SW 1271 (cell line): ENCODE data around the gene GLE1.

Source experiments
- DNase-seq, 2 experiments: peaks; one replicate each; lab custom pipeline; 2025; lab: John Stamatoyannopoulos, UW

Gene GLE1

GRCh38 chr9:128504485-128505413 lies at the start of gene GLE1:
GLE1 (plus strand) TSS chr9:128504719; CDS start chr9:128504806, 87 bp downstream.
- DNase-seq: peak; percentile 74 to 90

DNA sequence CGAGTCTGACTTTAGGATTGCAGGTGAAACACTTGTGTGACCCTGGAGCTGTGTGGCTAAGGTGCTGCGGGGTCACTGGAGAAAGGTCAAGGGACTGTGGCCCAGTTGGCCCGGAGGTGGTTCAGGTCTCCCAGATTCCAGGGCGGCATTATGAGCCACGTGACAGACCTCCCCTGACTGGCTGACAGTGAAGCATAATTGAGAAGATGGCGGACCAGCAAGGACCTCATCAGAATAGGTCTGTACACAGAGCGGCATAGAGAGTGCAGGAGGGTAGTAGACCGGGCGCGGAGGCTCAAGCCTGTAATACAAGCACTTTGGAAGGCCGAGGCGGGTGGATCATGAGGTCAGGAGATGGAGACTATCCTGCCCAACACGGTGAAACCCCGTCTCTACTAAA lies 49.5 kb upstream of the GLE1 start:
- no peak for DNase-seq

GRCh38 chr9:128455849-128456612 lies 48.5 kb upstream of the GLE1 start, which contains the start of gene ODF2:
ODF2 (plus strand) TSS chr9:128456006; CDS start chr9:128456092, 86 bp downstream.
- peak; percentile 92 to 95 for DNase-seq

DNA sequence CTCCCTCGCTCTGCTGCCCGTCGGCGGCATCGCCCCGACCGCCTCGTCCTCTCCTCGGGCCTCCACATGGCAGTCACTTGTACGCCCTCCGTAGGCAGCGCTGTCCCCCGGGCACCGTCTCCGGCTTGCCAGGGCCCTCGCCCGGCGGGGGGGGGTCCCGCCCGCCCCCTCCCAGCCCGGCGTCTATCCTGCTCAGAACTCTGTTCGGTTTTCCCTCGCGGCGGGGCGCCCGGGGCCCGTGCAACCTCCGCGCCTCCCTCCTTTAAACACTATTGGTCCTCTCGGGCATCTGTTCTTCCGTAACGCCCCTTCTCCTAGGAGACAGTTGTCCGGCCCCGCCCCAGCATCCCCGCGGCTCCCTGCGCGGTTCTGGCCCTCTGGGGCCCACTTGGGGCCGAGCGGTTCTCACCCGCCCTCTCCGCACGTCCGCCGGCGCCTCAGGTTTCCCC lies 47.9 kb upstream of the GLE1 start:
- peak; percentile 49 to 90 for DNase-seq

- no peak for DNase-seq
Measured at GRCh38 chr9:128457207-128457606, 47.3 kb upstream of the GLE1 start.

GRCh38 chr9:128459011-128459410 lies 45.5 kb upstream of the GLE1 start:
- no peak for DNase-seq

GRCh38 chr9:128469070-128469469 lies 35.4 kb upstream of the GLE1 start:
- no peak for DNase-seq

GRCh38 chr9:128470560-128470959 lies 34.0 kb upstream of the GLE1 start:
- DNase-seq: no peak

GRCh38 chr9:128473104-128473503 lies 31.4 kb upstream of the GLE1 start:
- no peak for DNase-seq

- no peak for DNase-seq
Measured at GRCh38 chr9:128475867-128476266, 28.7 kb upstream of the GLE1 start.

- no peak for DNase-seq
Measured at GRCh38 chr9:128479262-128479661, 25.3 kb upstream of the GLE1 start.

DNA sequence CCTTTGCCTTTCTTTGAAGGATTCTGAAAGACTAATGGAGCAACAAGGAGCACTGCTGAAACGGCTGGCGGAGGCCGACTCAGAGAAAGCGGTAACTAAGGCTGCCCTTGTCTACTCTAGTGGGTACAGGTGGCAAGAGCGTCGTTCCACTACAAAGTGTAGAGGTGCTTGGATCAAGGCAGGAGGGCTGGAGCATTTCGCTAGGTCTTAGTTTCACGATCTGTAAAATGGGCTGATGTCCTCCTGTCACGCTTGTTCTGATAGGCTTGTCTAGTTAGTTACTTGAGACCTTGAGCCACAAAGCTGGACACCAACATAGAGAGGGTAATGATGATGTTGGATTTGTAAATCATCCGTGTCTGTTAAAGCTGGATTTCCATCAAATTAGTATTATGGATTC lies 23.0 kb upstream of the GLE1 start:
- DNase-seq: no peak

- no peak for DNase-seq
Measured at GRCh38 chr9:128482186-128482585, 22.3 kb upstream of the GLE1 start.

- no peak for DNase-seq
Measured at GRCh38 chr9:128484686-128485413, 19.7 kb upstream of the GLE1 start.

DNA sequence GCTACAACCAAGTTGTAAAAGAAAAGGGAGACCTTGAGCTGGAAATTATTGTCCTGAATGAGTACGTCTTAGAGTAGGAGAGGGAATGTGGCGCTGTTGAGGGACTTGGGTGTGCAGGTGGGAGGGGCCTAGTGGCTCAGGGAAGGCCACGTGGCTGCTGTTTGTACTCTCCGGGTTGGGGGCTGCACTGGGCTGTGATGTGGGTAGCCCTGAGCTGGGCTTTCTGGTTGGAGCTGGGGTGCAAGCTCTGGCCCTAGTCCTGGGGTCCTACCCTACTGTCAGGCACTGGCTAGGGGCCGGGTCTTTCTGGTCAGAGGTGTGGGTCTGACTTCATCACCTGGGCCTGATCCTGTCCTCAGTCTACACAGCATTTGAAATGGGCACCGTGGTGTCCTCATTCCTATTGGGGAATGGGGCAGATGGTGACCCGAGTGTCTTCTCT lies 19.1 kb upstream of the GLE1 start:
- DNase-seq: no peak

GRCh38 chr9:128486201-128486600 lies 18.3 kb upstream of the GLE1 start:
- DNase-seq: no peak

- DNase-seq: no peak
Measured at GRCh38 chr9:128493424-128493823, 11.1 kb upstream of the GLE1 start.

GRCh38 chr9:128494108-128494745 lies 10.3 kb upstream of the GLE1 start:
- no peak for DNase-seq

DNA sequence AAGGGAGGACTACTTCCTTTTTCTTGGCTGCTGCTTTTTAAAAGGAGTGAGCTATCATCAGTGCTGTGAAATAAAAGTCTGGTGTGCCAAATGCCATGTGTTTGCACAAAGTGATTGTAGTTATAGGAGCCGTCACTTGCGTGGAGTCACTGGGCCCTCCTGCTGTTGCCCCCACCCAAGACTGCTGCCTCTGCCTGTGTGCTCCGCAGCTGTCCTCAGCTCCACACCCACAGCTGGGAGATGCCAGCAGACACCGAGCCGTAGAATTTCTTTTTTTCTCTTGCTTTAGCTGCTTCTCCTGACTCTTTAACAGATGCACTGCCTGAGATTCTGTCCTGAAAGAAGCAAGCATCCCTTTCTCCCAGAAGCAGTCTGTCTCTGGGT lies 9.8 kb upstream of the GLE1 start:
- DNase-seq: no peak

- DNase-seq: no peak
Measured at GRCh38 chr9:128495296-128495695, 9.2 kb upstream of the GLE1 start.

DNA sequence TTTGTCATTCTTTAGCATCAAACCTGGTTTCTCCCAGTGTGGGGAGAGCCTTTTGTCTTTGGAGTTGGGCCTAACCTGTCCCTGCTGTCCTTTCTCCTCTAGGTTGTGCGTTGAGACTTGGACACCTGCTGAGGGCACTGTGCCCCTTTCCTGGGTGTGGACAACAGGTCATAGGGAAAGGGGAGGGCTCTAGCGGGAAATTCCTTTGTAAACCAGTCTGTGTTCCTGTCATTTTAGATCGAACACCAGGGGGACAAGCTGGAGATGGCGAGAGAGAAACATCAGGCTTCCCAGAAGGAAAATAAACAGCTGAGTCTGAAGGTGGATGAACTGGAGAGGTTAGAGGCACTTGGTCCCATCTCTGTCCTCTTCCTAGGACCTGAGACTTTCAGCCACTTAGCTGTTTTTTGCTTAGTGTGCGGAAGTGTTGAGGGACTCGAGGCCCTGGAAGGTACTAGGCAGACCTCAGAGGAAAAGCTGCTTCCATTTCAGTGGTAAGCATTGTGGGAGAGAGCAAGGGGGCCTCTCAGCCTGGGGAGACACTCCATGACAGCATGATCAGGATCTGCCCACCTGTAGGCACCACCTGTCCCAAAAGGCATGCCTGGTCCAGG lies 8.6 kb upstream of the GLE1 start:
- no peak for DNase-seq
